CD4-positive, alpha-beta T cell treated with Interleukin-17A for 4 hours (primary cell): ENCODE data around the gene PPP1R13L.
A peak's percentile ranks its signal among the peaks of the same experiment; 100 is the strongest.
"Not testable (repeated sequence)": the region's sequence is repeated elsewhere in the genome, so short reads cannot be mapped to it uniquely, and the experiment has no call there.

Experiments used
- DNase-seq: peaks from one replicate; pipeline ENCODE4 v3.0.0-alpha.2; 2020; ENCODE audit warnings: mixed read lengths

Gene PPP1R13L

GRCh38 chr19:45340899-45341453, 63.9 kb downstream of the PPP1R13L start:
- no peak for DNase-seq

DNA sequence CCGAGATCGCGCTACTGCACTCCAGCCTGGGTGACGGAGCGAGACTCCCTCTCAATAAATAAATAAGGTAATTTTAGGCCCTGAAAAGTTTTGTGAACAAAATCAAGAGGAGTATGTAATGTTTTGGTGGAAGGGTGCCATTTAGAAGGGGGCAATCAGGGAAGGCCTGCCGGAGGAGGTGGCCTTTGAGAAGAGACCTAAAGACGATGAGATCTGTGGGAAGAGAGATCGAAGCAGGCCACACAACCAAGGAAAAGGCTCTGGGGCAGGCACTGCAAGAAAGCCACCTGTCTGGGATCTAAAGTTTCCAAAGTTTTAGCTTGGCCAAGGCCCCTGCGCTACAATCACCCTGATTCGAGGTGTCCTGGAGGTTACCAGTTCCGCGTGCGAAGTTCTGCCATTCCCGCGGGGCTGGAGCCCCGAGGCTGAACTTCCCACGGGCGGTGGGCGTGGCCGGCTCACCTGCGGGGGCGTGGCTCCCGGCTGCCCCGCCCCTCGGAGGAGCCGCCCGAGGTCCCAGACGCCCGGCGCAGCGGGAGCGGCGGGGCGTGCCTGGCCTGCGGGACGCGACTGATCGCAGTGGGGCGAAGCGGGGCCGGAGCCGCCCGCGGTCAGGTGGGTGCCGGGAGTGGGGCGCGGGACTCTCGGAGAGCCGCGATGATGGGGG, 64.5 kb downstream of the PPP1R13L start, which contains the start of gene KLC3:
TSS of gene KLC3 (plus strand) at position 519 of the 667 bp plus-strand sequence. CDS start 4,792 bp downstream, outside the sequence.
- DNase-seq = peak; percentile 47

GRCh38 chr19:45339629-45340028, 65.2 kb downstream of the PPP1R13L start:
- no peak for DNase-seq

GRCh38 chr19:45336696-45337251, 68.1 kb downstream of the PPP1R13L start:
- no peak for DNase-seq

DNA sequence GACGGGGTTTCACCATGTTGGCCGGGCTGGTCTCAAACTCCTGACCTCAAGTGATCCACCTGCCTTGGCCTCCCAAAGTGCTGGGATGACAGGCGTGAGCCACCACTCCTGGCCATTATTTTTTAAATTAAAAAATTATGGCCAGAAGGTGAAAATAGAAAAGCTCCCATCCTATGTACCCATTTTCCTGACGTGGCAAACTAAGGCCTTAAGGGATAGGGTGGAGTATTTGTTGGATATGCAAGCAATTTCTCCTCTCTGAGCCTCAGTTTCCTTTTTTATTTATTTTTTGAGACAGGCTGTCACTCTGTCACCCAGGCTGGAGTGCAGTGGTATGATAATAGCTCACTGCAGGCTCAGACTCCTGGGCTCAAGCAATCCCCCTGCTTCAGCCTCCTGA, 70.0 kb downstream of the PPP1R13L start:
- not testable (repeated sequence) for DNase-seq

GRCh38 chr19:45333609-45334303, 71.1 kb downstream of the PPP1R13L start:
- no peak for DNase-seq

DNA sequence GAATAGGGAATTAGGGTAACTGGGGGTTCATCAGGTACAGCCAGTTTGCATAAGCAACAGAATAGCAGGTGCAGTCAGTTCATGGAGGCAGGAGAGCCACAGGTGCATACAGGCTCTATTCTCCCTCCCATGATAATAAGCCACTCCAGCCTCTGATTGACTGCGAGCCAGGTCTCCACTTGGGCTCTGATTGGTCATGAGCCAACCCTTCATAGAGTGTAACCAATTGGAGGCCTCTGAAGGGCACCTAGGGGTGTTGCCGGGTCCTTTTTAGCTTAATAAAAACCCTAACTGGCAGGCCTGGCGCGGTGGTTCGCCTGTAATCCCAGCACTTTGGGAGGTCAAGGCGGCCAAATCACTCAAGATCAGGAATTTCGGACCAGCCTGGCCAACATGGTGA, 73.5 kb downstream of the PPP1R13L start:
- DNase-seq = no peak
